SK-N-SH (cell line): ENCODE data around the gene DISP2. TPM values are rescaled to one million over a fixed set of nuclear protein-coding genes. Genes with fewer than 3 reads are reported as not detected.

Experiments
- CTCF ChIA-PET: fragments of 300-600, 350-600 bp; formaldehyde crosslinking; extraction: SDS; loops from one replicate; lab custom pipeline; 2021; lab: Yijun Ruan, JAX
- POLR2A ChIA-PET: fragments of 350-600 bp; sonication (Branson Sonifier 250); formaldehyde crosslinking; extraction: SDS; loops from one replicate; lab custom pipeline; 2020; ENCODE audit warnings: antibody characterized with exemption, inconsistent platforms; lab: Yijun Ruan, JAX
- DNase-seq: peaks from one replicate; pipeline ENCODE4 v3.0.0; 2012
- H2AFZ ChIP-seq: fragments of 200-600 bp; sonication (generic); 2 replicates; pipeline ENCODE4 v1.8.1; 2016; ENCODE audit warnings: antibody characterized with exemption, mild to moderate bottlenecking, low read depth
- H3F3A ChIP-seq: fragments of 200-600 bp; sonication (generic); replicated peaks from 2 replicates; pipeline ENCODE3; 2016; ENCODE audit warnings: antibody characterized with exemption, mild to moderate bottlenecking; ENCODE audit not compliant: insufficient read depth
- H3K27ac ChIP-seq, 2 experiments: fragments of 200-500 bp in 1 of 2; fragments of 200-600 bp in 1 of 2; sonication (Bioruptor generic) in 1 of 2; sonication (generic), shearing (Covaris generic) in 1 of 2; 2 replicates each; pipeline versions ENCODE4 v1.5.1 to v1.6.1; 2014 to 2016; ENCODE audit warnings: low read depth in 2 of 2, inconsistent platforms in 1 of 2, low read length in 1 of 2, mild to moderate bottlenecking in 1 of 2, mixed read lengths in 1 of 2
- H3K27me3 ChIP-seq: fragments of 200-600 bp; sonication (generic), shearing (Covaris generic); 2 replicates; pipeline ENCODE4 v1.6.1; 2016; ENCODE audit warnings: mixed run types; ENCODE audit not compliant: insufficient read depth
- H3K36me3 ChIP-seq, 2 experiments: fragments of 200-500 bp in 1 of 2; fragments of 200-600 bp in 1 of 2; sonication (Bioruptor generic) in 1 of 2; sonication (generic) in 1 of 2; replicated peaks in 1 of 2; 2 replicates each; pipeline versions ENCODE3 to v1.5.1; 2014 to 2016; ENCODE audit warnings: low read length in 1 of 2, mild to moderate bottlenecking in 1 of 2; ENCODE audit not compliant: insufficient read depth in 2 of 2, control insufficient read depth in 1 of 2
- H3K4me1 ChIP-seq, 2 experiments: fragments of 200-500 bp in 1 of 2; fragments of 200-600 bp in 1 of 2; sonication (Bioruptor generic) in 1 of 2; sonication (generic), shearing (Covaris generic) in 1 of 2; 2 replicates each; pipeline versions ENCODE4 v1.5.1 to v1.6.1; 2014 to 2016; ENCODE audit warnings: low read depth in 1 of 2, low read length in 1 of 2, mixed run types in 1 of 2; ENCODE audit not compliant: insufficient read depth in 2 of 2, control insufficient read depth in 1 of 2
- H3K4me2 ChIP-seq: fragments of 200-600 bp; sonication (generic), shearing (Covaris generic); 2 replicates; pipeline ENCODE4 v1.6.1; 2017; ENCODE audit warnings: mixed run types
- H3K4me3 ChIP-seq, 2 experiments: fragments of 200-500 bp in 1 of 2; fragments of 200-600 bp in 1 of 2; sonication (Bioruptor generic) in 1 of 2; sonication (generic), shearing (Covaris generic) in 1 of 2; 2 replicates each; pipeline versions ENCODE4 v1.5.1 to v1.8.1; 2014 to 2016; ENCODE audit warnings: low read depth in 2 of 2, inconsistent platforms in 1 of 2, low read length in 1 of 2, mild to moderate bottlenecking in 1 of 2, mixed read lengths in 1 of 2, moderate library complexity in 1 of 2
- H3K79me2 ChIP-seq: fragments of 200-600 bp; sonication (generic); 2 replicates; pipeline ENCODE4 v1.8.1; 2017; ENCODE audit warnings: mild to moderate bottlenecking; ENCODE audit not compliant: insufficient read depth
- H3K9ac ChIP-seq: fragments of 200-600 bp; sonication (generic); 2 replicates; pipeline ENCODE4 v1.6.1; 2017; ENCODE audit warnings: mixed run types
- H3K9me2 ChIP-seq: fragments of 200-600 bp; sonication (generic); 2 replicates; pipeline ENCODE4 v1.6.1; 2017; ENCODE audit warnings: mixed run types
- H3K9me3 ChIP-seq: fragments of 200-600 bp; sonication (generic); 2 replicates; pipeline ENCODE4 v1.6.1; 2017; ENCODE audit warnings: mixed run types, mild to moderate bottlenecking, moderate library complexity
- H4K20me1 ChIP-seq: fragments of 200-600 bp; sonication (generic); 2 replicates; pipeline ENCODE4 v1.6.1; 2017; ENCODE audit warnings: mild to moderate bottlenecking, mixed run types; ENCODE audit not compliant: insufficient read depth
- EZH2phosphoT487 ChIP-seq: fragments of 200-600 bp; sonication (generic); IDR thresholded peaks from 2 replicates; pipeline ENCODE4 v1.6.1; 2017; ENCODE audit warnings: low read depth, mixed run types, mild to moderate bottlenecking, antibody characterized with exemption, moderate library complexity, borderline replicate concordance
- JUND ChIP-seq: IDR thresholded peaks from 2 replicates; pipeline ENCODE4 v1.4.0; 2012
- MEF2A ChIP-seq: IDR thresholded peaks from 2 replicates; pipeline ENCODE4 v1.4.0; 2012; ENCODE audit warnings: low read depth, borderline replicate concordance
- MXI1 ChIP-seq: IDR thresholded peaks from 2 replicates; pipeline ENCODE4 v1.6.1; 2012; ENCODE audit warnings: mild to moderate bottlenecking, low read depth, low read length, improper control_type of control experiment
- NRF1 ChIP-seq: IDR thresholded peaks from 2 replicates; pipeline ENCODE4 v1.6.1; 2012; ENCODE audit warnings: low read depth, mild to moderate bottlenecking, low read length
- RAD21 ChIP-seq: IDR thresholded peaks from 2 replicates; pipeline ENCODE4 v1.6.1; 2012; ENCODE audit warnings: mild to moderate bottlenecking, low read length
- SIN3A ChIP-seq: IDR thresholded peaks from 2 replicates; pipeline ENCODE4 v1.6.1; 2012; ENCODE audit warnings: low read depth, mild to moderate bottlenecking, low read length, moderate library complexity, borderline replicate concordance
- SMC3 ChIP-seq: IDR thresholded peaks from 2 replicates; pipeline ENCODE4 v1.6.1; 2012; ENCODE audit warnings: low read depth, low read length, improper control_type of control experiment
- TCF12 ChIP-seq: IDR thresholded peaks from 2 replicates; pipeline ENCODE4 v1.4.0; 2012
- TEAD4 ChIP-seq: IDR thresholded peaks from 2 replicates; pipeline ENCODE4 v1.4.0; 2012; ENCODE audit warnings: mild to moderate bottlenecking, borderline replicate concordance; ENCODE audit not compliant: insufficient read depth
- YY1 ChIP-seq: IDR thresholded peaks from 2 replicates; pipeline ENCODE4 v1.4.0; 2012; ENCODE audit warnings: low read depth, mild to moderate bottlenecking
- WGBS: methylation state at CpG from one replicate; pipeline ENCODE4 v1.1.6; 2017; ENCODE audit warnings: low lambda C conversion rate; 5-methylcytosine and 5-hydroxymethylcytosine counted together
- polyA plus RNA-seq, 3 experiments: library from polyadenylated mRNA; depleted of rRNA; stranded (reverse); fragments of >200 nt; gene quantifications; 2 replicates each; pipeline ENCODE4 v1.2.3, GENCODE V29; 2012
- TF ChIP-seq, protein P1 (sequence below): IDR thresholded peaks from 2 replicates; pipeline ENCODE4; 2012
- TF ChIP-seq, protein P2 (sequence below): IDR thresholded peaks from 2 replicates; pipeline ENCODE4 v1.4.0; 2012; ENCODE audit warnings: low read depth, borderline replicate concordance
- TF ChIP-seq, protein P3 (sequence below): fragments of 200-600 bp; sonication (generic); IDR thresholded peaks from 2 replicates; pipeline ENCODE4 v1.6.1; 2017; ENCODE audit warnings: antibody characterized with exemption, mild to moderate bottlenecking, moderate library complexity
- TF ChIP-seq, protein P4 (sequence below): IDR thresholded peaks from 2 replicates; pipeline ENCODE4 v1.6.1; 2012; ENCODE audit warnings: mild to moderate bottlenecking, low read depth, low read length, moderate library complexity
- TF ChIP-seq, protein P5 (sequence below): IDR thresholded peaks from 2 replicates; pipeline ENCODE4 v1.4.0; 2012; ENCODE audit warnings: low read depth, borderline replicate concordance
- TF ChIP-seq, protein P6 (sequence below): fragments of 150-350 bp; IDR thresholded peaks from 2 replicates; pipeline ENCODE4 v1.6.1; 2016; ENCODE audit warnings: mild to moderate bottlenecking, low read depth, low read length
- TF ChIP-seq, protein P7 (sequence below): IDR thresholded peaks from 2 replicates; pipeline ENCODE4 v1.4.0; 2012; ENCODE audit warnings: low read depth
- TF ChIP-seq, protein P8 (sequence below): fragments of 150-350 bp; IDR thresholded peaks from 2 replicates; pipeline ENCODE4 v1.6.1; 2017; ENCODE audit warnings: antibody characterized with exemption, low read length, low read depth, borderline replicate concordance

The DISP2 gene
- polyA plus RNA-seq, 1 of the 3 experiments (the other 2 are of a cell fraction), result 0.12 TPM

DNA sequence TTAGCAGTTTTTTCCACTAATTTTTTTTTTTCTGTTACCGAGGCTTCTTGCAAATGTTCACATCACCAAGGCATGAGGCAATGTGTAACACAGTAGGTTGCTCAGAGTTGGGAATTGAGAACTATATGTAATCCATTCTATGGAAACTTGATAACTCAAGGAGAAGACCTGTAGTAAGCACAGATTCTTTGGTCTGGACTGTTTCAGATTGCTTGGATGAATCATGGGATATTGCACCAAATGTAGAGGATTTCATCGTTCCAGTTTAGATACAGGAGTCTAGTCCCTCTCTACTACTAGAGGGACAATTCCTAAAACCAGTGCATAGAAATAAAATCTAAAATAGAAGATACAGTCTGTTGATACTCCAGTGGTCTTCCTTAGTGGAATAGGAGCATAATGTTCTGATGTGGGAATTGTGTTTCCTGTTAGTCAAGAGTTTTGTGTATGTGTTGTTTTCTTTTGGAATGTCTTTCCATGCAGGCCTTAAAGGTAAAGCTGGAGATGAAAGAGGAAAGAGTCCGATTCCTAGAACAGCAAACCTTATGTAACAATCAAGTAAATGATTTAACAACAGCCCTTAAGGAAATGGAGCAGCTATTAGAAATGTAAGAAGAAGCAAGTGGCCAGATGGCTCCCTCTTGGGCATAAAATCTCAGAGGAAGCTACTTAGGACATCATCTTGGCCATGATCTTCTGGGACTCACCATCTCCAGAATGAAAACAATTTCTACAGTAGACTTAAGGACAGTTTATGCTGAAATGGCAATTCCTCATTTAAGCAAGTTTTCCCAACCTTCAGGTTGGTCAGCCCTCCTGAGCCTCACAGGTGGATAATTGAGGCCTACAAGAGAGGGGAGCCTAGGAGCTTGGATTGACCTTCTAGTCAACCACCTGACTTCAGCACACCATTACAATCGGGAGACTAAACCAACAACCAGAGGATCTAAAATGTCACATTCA, 35.2 kb downstream of the DISP2 start:
- 95% methylated on average over 4 of the region's 4 CpGs for WGBS
- ChIA-PET POLR2A (no interaction called here), CTCF (interaction anchor here (1.4 kb wide), 1 partner anchor 18 kb away, joined by 4 read pairs; no protein-coding TSS in a partner anchor)
- Histone ChIP-seq H2AFZ (no peak overlapping the region), H3K9me2 (no peaks in the 10 kb centered on the region), H3K4me2 (no peak overlapping the region), H3K36me3 (peaks cover 25 to 38% of the 10 kb centered on the region in 2 experiments), H3K27me3 (no peaks in the 10 kb centered on the region), H3K27ac (no peak overlapping the region), H3K4me1 (no peaks in the 10 kb centered on the region), H3K9ac (no peak overlapping the region), H4K20me1 (no peaks in the 10 kb centered on the region), H3F3A (peaks cover 3% of the 10 kb centered on the region), H3K9me3 (no peaks in the 10 kb centered on the region), H3K4me3 (no peak overlapping the region), H3K79me2 (no peaks in the 10 kb centered on the region)
- DNase-seq, result no peak
- TF ChIP-seq, protein P1, sequence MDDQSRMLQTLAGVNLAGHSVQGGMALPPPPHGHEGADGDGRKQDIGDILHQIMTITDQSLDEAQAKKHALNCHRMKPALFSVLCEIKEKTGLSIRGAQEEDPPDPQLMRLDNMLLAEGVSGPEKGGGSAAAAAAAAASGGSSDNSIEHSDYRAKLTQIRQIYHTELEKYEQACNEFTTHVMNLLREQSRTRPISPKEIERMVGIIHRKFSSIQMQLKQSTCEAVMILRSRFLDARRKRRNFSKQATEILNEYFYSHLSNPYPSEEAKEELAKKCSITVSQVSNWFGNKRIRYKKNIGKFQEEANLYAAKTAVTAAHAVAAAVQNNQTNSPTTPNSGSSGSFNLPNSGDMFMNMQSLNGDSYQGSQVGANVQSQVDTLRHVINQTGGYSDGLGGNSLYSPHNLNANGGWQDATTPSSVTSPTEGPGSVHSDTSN, result no peak
- TF ChIP-seq, protein P2, sequence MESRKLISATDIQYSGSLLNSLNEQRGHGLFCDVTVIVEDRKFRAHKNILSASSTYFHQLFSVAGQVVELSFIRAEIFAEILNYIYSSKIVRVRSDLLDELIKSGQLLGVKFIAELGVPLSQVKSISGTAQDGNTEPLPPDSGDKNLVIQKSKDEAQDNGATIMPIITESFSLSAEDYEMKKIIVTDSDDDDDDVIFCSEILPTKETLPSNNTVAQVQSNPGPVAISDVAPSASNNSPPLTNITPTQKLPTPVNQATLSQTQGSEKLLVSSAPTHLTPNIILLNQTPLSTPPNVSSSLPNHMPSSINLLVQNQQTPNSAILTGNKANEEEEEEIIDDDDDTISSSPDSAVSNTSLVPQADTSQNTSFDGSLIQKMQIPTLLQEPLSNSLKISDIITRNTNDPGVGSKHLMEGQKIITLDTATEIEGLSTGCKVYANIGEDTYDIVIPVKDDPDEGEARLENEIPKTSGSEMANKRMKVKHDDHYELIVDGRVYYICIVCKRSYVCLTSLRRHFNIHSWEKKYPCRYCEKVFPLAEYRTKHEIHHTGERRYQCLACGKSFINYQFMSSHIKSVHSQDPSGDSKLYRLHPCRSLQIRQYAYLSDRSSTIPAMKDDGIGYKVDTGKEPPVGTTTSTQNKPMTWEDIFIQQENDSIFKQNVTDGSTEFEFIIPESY, result no peak
- TF ChIP-seq, protein P3, sequence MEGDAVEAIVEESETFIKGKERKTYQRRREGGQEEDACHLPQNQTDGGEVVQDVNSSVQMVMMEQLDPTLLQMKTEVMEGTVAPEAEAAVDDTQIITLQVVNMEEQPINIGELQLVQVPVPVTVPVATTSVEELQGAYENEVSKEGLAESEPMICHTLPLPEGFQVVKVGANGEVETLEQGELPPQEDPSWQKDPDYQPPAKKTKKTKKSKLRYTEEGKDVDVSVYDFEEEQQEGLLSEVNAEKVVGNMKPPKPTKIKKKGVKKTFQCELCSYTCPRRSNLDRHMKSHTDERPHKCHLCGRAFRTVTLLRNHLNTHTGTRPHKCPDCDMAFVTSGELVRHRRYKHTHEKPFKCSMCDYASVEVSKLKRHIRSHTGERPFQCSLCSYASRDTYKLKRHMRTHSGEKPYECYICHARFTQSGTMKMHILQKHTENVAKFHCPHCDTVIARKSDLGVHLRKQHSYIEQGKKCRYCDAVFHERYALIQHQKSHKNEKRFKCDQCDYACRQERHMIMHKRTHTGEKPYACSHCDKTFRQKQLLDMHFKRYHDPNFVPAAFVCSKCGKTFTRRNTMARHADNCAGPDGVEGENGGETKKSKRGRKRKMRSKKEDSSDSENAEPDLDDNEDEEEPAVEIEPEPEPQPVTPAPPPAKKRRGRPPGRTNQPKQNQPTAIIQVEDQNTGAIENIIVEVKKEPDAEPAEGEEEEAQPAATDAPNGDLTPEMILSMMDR, result no peak
- TF ChIP-seq EZH2phosphoT487 (no peak), TCF12 (no peak), MEF2A (no peak), SIN3A (no peak), NRF1 (no peak), RAD21 (no peak), JUND (no peak), SMC3 (no peak), MXI1 (no peak), TEAD4 (no peak), YY1 (no peak)
- TF ChIP-seq, protein P4, sequence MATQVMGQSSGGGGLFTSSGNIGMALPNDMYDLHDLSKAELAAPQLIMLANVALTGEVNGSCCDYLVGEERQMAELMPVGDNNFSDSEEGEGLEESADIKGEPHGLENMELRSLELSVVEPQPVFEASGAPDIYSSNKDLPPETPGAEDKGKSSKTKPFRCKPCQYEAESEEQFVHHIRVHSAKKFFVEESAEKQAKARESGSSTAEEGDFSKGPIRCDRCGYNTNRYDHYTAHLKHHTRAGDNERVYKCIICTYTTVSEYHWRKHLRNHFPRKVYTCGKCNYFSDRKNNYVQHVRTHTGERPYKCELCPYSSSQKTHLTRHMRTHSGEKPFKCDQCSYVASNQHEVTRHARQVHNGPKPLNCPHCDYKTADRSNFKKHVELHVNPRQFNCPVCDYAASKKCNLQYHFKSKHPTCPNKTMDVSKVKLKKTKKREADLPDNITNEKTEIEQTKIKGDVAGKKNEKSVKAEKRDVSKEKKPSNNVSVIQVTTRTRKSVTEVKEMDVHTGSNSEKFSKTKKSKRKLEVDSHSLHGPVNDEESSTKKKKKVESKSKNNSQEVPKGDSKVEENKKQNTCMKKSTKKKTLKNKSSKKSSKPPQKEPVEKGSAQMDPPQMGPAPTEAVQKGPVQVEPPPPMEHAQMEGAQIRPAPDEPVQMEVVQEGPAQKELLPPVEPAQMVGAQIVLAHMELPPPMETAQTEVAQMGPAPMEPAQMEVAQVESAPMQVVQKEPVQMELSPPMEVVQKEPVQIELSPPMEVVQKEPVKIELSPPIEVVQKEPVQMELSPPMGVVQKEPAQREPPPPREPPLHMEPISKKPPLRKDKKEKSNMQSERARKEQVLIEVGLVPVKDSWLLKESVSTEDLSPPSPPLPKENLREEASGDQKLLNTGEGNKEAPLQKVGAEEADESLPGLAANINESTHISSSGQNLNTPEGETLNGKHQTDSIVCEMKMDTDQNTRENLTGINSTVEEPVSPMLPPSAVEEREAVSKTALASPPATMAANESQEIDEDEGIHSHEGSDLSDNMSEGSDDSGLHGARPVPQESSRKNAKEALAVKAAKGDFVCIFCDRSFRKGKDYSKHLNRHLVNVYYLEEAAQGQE, result no peak
- TF ChIP-seq, protein P5, sequence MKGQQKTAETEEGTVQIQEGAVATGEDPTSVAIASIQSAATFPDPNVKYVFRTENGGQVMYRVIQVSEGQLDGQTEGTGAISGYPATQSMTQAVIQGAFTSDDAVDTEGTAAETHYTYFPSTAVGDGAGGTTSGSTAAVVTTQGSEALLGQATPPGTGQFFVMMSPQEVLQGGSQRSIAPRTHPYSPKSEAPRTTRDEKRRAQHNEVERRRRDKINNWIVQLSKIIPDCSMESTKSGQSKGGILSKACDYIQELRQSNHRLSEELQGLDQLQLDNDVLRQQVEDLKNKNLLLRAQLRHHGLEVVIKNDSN, result no peak
- TF ChIP-seq, protein P6, sequence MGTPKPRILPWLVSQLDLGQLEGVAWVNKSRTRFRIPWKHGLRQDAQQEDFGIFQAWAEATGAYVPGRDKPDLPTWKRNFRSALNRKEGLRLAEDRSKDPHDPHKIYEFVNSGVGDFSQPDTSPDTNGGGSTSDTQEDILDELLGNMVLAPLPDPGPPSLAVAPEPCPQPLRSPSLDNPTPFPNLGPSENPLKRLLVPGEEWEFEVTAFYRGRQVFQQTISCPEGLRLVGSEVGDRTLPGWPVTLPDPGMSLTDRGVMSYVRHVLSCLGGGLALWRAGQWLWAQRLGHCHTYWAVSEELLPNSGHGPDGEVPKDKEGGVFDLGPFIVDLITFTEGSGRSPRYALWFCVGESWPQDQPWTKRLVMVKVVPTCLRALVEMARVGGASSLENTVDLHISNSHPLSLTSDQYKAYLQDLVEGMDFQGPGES, result no peak
- TF ChIP-seq, protein P7, sequence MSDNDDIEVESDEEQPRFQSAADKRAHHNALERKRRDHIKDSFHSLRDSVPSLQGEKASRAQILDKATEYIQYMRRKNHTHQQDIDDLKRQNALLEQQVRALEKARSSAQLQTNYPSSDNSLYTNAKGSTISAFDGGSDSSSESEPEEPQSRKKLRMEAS, result no peak
- TF ChIP-seq, protein P8, sequence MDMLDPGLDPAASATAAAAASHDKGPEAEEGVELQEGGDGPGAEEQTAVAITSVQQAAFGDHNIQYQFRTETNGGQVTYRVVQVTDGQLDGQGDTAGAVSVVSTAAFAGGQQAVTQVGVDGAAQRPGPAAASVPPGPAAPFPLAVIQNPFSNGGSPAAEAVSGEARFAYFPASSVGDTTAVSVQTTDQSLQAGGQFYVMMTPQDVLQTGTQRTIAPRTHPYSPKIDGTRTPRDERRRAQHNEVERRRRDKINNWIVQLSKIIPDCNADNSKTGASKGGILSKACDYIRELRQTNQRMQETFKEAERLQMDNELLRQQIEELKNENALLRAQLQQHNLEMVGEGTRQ, result no peak
- TF ChIP-seq, all 33 proteins: peak for 0
